Measurements from ENCODE around the gene ADARB2. TPM values are rescaled to one million over a fixed set of nuclear protein-coding genes. Genes with fewer than 3 reads are reported as not detected.

The ADARB2 gene
- total RNA-seq, 1 experiment from 2014 or later, result not detected

DNA sequence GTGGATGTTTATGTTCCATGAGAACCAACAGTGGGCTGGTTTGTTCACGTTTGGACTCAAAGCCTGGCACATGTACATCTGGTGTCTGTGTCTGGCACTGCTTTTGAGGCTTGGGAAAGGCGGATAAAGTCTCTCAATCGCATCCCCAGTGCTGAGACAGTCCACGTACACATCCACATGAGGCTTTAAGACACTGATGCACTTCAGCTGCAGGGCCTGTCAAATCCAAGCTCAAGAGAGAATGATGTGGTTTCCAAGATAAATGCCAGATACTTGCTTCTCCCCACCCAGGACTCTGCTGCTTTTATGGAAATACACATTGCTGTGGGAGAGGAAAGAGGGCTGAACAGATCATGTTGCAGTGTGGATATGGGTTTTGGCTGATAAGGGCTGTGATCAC lies 178.4 kb downstream of the ADARB2 start:
- H3K36me3 Mint-ChIP-seq (ENCODE audit: insufficient read depth, unreplicated experiment), result no peaks in the 10 kb centered on the region
- no peak overlapping the region for H3K4me3 Mint-ChIP-seq (ENCODE audit: low read depth, unreplicated experiment)

DNA sequence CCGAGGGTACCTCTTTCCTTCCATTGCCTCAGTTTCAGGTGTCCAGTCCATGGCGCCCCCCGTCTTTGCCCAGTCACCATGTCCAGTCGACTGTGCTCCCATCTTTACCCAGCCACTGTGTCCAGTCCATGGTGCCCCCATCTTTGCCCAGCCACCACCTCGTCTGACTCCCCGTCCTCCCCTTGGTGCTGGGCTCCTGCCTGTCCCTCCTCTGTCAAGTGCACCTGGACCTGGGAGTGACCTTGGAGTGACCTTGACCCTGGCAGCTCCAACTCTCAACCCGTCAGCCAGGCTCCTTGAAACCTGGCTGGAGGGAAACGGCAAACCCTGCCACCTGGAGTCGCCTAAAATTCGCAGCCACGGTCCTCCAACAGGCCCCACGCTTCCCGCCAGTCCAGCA lies 180.2 kb downstream of the ADARB2 start:
- TF ChIP-seq, protein P1, sequence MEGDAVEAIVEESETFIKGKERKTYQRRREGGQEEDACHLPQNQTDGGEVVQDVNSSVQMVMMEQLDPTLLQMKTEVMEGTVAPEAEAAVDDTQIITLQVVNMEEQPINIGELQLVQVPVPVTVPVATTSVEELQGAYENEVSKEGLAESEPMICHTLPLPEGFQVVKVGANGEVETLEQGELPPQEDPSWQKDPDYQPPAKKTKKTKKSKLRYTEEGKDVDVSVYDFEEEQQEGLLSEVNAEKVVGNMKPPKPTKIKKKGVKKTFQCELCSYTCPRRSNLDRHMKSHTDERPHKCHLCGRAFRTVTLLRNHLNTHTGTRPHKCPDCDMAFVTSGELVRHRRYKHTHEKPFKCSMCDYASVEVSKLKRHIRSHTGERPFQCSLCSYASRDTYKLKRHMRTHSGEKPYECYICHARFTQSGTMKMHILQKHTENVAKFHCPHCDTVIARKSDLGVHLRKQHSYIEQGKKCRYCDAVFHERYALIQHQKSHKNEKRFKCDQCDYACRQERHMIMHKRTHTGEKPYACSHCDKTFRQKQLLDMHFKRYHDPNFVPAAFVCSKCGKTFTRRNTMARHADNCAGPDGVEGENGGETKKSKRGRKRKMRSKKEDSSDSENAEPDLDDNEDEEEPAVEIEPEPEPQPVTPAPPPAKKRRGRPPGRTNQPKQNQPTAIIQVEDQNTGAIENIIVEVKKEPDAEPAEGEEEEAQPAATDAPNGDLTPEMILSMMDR (IDR thresholded peaks at IDR 0.05; ENCODE audit: unreplicated experiment), result no peak
- H3K9me3 Mint-ChIP-seq (ENCODE audit: low read depth, unreplicated experiment), result peaks cover 2% of the 10 kb centered on the region
- intact Hi-C loops (cut with micrococcal nuclease; ENCODE audit: unreplicated experiment), result no loop called here
- H3K36me3 Mint-ChIP-seq (ENCODE audit: insufficient read depth, unreplicated experiment), result no peaks in the 10 kb centered on the region
- H3K4me1 Mint-ChIP-seq (ENCODE audit: low read depth, unreplicated experiment), result no peaks in the 10 kb centered on the region
- DNase-seq, result no peak
- H3K27ac Mint-ChIP-seq (ENCODE audit: unreplicated experiment), result no peak overlapping the region
- H3K27me3 Mint-ChIP-seq (ENCODE audit: unreplicated experiment), result peaks cover 38% of the 10 kb centered on the region
- H3K4me3 Mint-ChIP-seq (ENCODE audit: low read depth, unreplicated experiment), result no peak overlapping the region
- CTCF ChIA-PET, result no interaction called here
- BruUV-seq (replicated peaks), result no TSS peak

More for the DNA sequence above, 178.4 kb downstream of the ADARB2 start:
- no peaks in the 10 kb centered on the region for H3K4me1 Mint-ChIP-seq (ENCODE audit: low read depth, unreplicated experiment)
- intact Hi-C loops (cut with micrococcal nuclease; ENCODE audit: unreplicated experiment), result no loop called here
- CTCF ChIA-PET, result no interaction called here
- no TSS peak for BruUV-seq (replicated peaks)
- H3K9me3 Mint-ChIP-seq (ENCODE audit: low read depth, unreplicated experiment), result peaks cover 4% of the 10 kb centered on the region
- peaks cover 35% of the 10 kb centered on the region for H3K27me3 Mint-ChIP-seq (ENCODE audit: unreplicated experiment)
- no peak overlapping the region for H3K27ac Mint-ChIP-seq (ENCODE audit: unreplicated experiment)
- TF ChIP-seq, protein P1 (IDR thresholded peaks at IDR 0.05; ENCODE audit: unreplicated experiment), result no peak
- DNase-seq, result no peak

DNA sequence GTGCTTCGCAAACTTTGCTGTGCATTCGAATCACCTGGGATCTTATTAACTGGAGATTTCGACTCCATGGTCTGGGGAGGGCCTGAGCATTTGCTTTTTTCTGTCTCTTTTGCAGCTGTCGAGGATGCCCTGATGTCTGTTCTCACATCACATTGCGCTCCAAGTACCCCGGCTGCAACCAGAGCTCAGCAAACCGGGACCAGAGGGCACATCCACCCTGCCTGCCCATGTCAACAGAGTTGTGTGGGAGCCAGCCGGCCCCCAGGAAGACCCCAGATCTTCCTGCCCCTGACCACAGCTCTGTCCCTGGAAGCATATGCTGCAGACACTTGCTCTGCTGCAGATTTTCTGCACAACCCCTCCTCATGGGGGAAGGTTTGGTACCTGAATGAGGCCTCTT lies 180.8 kb downstream of the ADARB2 start:
- Mint-ChIP-seq H3K4me1 (ENCODE audit: low read depth, unreplicated experiment) (no peaks in the 10 kb centered on the region), H3K36me3 (ENCODE audit: insufficient read depth, unreplicated experiment) (no peaks in the 10 kb centered on the region), H3K27me3 (ENCODE audit: unreplicated experiment) (peaks cover 40% of the 10 kb centered on the region), H3K27ac (ENCODE audit: unreplicated experiment) (no peak overlapping the region), H3K9me3 (ENCODE audit: low read depth, unreplicated experiment) (peaks cover 2% of the 10 kb centered on the region), H3K4me3 (ENCODE audit: low read depth, unreplicated experiment) (no peak overlapping the region)
- no TSS peak for BruUV-seq (replicated peaks)
- intact Hi-C loops (cut with micrococcal nuclease; ENCODE audit: unreplicated experiment), result no loop called here
- CTCF ChIA-PET, result no interaction called here
- DNase-seq, result no peak
- TF ChIP-seq, protein P1 (IDR thresholded peaks at IDR 0.05; ENCODE audit: unreplicated experiment), result no peak

DNA sequence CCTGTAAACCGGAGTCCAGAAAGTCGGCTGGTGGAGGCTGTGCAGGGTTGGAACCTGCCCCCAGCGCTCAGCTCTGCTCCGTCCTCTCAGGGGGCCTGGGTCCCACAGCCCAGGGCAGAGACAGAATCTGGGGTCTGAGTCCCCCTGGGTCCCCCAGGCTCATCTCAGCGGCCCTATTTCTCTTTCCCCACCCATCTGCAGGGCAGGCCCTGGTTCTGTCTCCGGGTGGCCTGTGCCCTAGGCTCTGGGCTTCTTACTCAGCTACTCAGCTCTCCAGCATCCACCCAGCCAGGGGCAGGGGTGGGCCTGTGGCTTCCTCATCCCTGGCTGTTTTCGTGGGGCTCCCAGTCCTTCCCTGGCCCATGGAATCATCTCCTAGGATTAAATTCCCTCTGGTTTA lies 183.4 kb downstream of the ADARB2 start:
- no TSS peak for BruUV-seq (replicated peaks)

More for the DNA sequence above, 183.4 kb downstream of the ADARB2 start:
- peaks cover 61% of the 10 kb centered on the region for H3K27me3 Mint-ChIP-seq (ENCODE audit: unreplicated experiment)
- DNase-seq, result no peak
- H3K36me3 Mint-ChIP-seq (ENCODE audit: insufficient read depth, unreplicated experiment), result no peaks in the 10 kb centered on the region
- no peak overlapping the region for H3K4me3 Mint-ChIP-seq (ENCODE audit: low read depth, unreplicated experiment)
- intact Hi-C loops (cut with micrococcal nuclease; ENCODE audit: unreplicated experiment), result no loop called here
- no peaks in the 10 kb centered on the region for H3K9me3 Mint-ChIP-seq (ENCODE audit: low read depth, unreplicated experiment)
- TF ChIP-seq, protein P1 (IDR thresholded peaks at IDR 0.05; ENCODE audit: unreplicated experiment), result no peak
- H3K27ac Mint-ChIP-seq (ENCODE audit: unreplicated experiment), result no peak overlapping the region
- H3K4me1 Mint-ChIP-seq (ENCODE audit: low read depth, unreplicated experiment), result no peaks in the 10 kb centered on the region
- CTCF ChIA-PET, result no interaction called here

All from Calu3 (cell line).